Activated B cell treated with CpG ODN at 0.5 μM for 24 hours (primary cell): ENCODE results near the gene TUSC2. TPM values are rescaled to one million over a fixed set of nuclear protein-coding genes. Genes with fewer than 3 reads are reported as not detected.

ENCODE experiments used
- ATAC-seq: fragments of 200-7000 bp; cut with Tn5 transposase; one replicate; pipeline ENCODE4 v1.10.0; 2021; ENCODE audit warnings: low read depth, mild to moderate bottlenecking, moderate library complexity
- CTCF ChIA-PET: fragments of 350-600 bp; sonication (Branson Sonifier 250); formaldehyde crosslinking; loops from one replicate; lab custom pipeline; 2021; ENCODE audit warnings: antibody characterized with exemption; lab: Charles Lee
- POLR2A ChIA-PET: fragments of 350-600 bp; sonication (Branson Sonifier 250); formaldehyde crosslinking; loops from one replicate; lab custom pipeline; 2021; ENCODE audit warnings: antibody characterized with exemption; lab: Charles Lee
- DNase-seq: peaks from one replicate; pipeline ENCODE4 v3.0.0; 2022
- H3K27ac Mint-ChIP-seq: one replicate; pipeline ENCODE4 v1.8.0; 2020; ENCODE audit warnings: mixed read lengths
- H3K27me3 Mint-ChIP-seq: one replicate; pipeline ENCODE4 v1.8.0; 2021; ENCODE audit warnings: mixed read lengths
- H3K36me3 Mint-ChIP-seq: one replicate; pipeline ENCODE4 v1.8.0; 2021; ENCODE audit warnings: low read depth, mixed read lengths
- H3K4me1 Mint-ChIP-seq: one replicate; pipeline ENCODE4 v1.8.0; 2021; ENCODE audit warnings: mixed read lengths
- H3K4me3 Mint-ChIP-seq: one replicate; pipeline ENCODE4 v1.8.0; 2020; ENCODE audit warnings: mild to moderate bottlenecking, mixed read lengths
- H3K9me3 Mint-ChIP-seq: one replicate; pipeline ENCODE4 v1.8.0; 2020; ENCODE audit warnings: mixed read lengths
- intact Hi-C: fragments of 100-400 bp; cut with micrococcal nuclease; formaldehyde crosslinking; loops from one replicate; pipeline ENCODE4 v1.15.1; 2024
- total RNA-seq: library from RNA; stranded (reverse); gene quantifications from 2 replicates; pipeline ENCODE4 v1.2.3, GENCODE V29; 2022
- TF ChIP-seq, protein P1 (sequence below): fragments of 200-600 bp; IDR thresholded peaks from one replicate; pipeline ENCODE4 v1.8.0; 2022; ENCODE audit warnings: antibody characterized with exemption, mild to moderate bottlenecking

The TUSC2 gene
- total RNA-seq, 1 donor from 2014 or later, result 33.4 TPM

DNA sequence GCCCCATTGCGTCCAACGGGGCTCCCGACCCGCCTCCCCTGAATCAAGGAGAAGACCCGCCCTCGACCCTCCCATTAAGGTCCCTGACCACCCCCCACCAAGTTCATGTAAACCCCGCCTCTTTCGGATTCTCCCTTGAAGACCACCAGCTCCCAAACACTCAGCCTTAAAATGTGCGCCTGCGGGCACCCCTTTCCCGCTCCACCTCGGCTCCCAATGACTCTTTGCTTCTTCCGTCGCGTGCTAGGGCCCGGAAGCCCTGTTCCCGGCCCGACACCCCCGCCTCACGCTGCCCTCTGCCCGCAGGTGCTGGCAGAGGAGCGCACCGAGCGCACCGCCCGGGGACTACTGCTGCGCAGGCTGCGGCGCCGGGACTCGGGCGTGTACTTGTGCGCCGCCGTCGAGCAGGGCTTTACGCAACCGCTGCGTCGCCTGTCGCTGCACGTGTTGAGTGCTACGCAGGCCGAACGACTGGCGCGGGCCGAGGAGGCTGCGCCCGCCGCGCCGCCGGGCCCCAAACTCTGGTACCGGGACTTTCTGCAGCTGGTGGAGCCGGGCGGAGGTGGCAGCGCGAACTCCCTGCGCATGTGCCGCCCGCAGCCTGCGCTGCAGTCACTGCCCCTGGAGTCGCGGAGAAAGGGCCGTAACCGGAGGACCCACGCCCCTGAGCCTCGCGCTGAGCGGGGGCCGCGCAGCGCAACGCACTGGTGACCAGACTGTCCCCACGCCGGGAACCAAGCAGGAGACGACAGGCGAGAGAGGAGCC is 51.8 kb downstream of the TUSC2 start:
- ChIA-PET POLR2A (interaction anchor here (0.6 kb wide), 1 partner anchor 145 kb away, joined by 5 read pairs; no protein-coding TSS in a partner anchor), CTCF (interaction anchor here (2.0 kb wide), 1 partner anchor 48 kb away, joined by 5 read pairs; no protein-coding TSS in a partner anchor)
- H3K9me3 Mint-ChIP-seq, result no peaks in the 10 kb centered on the region
- peaks cover 25% of the 10 kb centered on the region for H3K4me1 Mint-ChIP-seq
- H3K27ac Mint-ChIP-seq, result no peak overlapping the region
- no peaks in the 10 kb centered on the region for H3K36me3 Mint-ChIP-seq
- no peak overlapping the region for H3K4me3 Mint-ChIP-seq
- DNase-seq (no peak), ATAC-seq (no peak)
- H3K27me3 Mint-ChIP-seq, result peaks cover 30% of the 10 kb centered on the region
- TF ChIP-seq, protein P1, sequence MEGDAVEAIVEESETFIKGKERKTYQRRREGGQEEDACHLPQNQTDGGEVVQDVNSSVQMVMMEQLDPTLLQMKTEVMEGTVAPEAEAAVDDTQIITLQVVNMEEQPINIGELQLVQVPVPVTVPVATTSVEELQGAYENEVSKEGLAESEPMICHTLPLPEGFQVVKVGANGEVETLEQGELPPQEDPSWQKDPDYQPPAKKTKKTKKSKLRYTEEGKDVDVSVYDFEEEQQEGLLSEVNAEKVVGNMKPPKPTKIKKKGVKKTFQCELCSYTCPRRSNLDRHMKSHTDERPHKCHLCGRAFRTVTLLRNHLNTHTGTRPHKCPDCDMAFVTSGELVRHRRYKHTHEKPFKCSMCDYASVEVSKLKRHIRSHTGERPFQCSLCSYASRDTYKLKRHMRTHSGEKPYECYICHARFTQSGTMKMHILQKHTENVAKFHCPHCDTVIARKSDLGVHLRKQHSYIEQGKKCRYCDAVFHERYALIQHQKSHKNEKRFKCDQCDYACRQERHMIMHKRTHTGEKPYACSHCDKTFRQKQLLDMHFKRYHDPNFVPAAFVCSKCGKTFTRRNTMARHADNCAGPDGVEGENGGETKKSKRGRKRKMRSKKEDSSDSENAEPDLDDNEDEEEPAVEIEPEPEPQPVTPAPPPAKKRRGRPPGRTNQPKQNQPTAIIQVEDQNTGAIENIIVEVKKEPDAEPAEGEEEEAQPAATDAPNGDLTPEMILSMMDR, result no peak
- intact Hi-C loops, result no loop called here

DNA sequence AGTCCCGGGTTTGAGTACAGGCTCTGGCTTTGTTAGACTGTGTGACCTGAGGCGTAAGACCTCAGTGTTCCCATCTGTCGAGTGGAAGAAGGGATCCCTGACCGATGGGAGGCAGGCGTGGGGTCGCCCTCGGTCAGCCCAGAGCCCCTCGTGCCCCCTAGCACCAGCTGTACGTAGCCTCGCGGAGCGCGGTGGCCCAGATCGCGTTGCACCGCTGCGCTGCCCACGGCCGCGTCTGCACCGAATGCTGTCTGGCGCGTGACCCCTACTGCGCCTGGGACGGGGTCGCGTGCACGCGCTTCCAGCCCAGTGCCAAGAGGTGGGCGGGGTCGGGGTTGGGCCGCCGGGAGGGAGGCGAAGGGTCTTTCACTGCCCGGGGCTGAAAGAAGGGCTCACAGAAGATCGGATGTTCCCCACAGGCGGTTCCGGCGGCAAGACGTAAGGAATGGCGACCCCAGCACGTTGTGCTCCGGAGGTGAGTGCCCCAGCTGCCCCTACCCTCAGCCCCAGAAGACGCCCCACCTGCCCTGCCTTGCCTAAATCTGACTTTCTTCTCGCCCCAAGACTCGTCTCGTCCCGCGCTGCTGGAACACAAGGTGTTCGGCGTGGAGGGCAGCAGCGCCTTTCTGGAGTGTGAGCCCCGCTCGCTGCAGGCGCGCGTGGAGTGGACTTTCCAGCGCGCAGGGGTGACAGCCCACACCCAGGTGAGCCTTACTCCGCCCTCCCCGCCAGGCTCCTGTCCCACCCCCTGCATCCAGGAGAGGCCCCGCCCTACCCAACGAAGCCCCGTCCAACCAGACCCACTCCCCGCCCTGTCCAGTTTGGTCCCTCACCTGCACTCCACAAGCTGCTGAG is 52.7 kb downstream of the TUSC2 start:
- peaks cover 25% of the 10 kb centered on the region for H3K4me1 Mint-ChIP-seq
- no peak overlapping the region for H3K4me3 Mint-ChIP-seq
- ATAC-seq (no peak), DNase-seq (no peak)
- H3K27me3 Mint-ChIP-seq, result peaks cover 30% of the 10 kb centered on the region
- no peaks in the 10 kb centered on the region for H3K9me3 Mint-ChIP-seq
- TF ChIP-seq, protein P1, result no peak
- H3K27ac Mint-ChIP-seq, result no peak overlapping the region
- CTCF ChIA-PET, result no interaction called here
- POLR2A ChIA-PET, result interaction anchor here (0.7 to 1.0 kb wide), 3 partner anchors 32 to 86 kb away, joined by 4 to 6 read pairs (median 5); no protein-coding TSS in a partner anchor
- H3K36me3 Mint-ChIP-seq, result no peaks in the 10 kb centered on the region
- intact Hi-C loops, result no loop called here

Other genes starting within 250 kb of the TUSC2 start
- 261 and 316 TPM in 2 replicates for gene RBM5, start 239.3 kb downstream of the TUSC2 start, total RNA-seq
- gene SEMA3F, start 172.9 kb downstream of the TUSC2 start, total RNA-seq, result 0.34 TPM in 1 of 2 replicates, not detected in the other
- gene GNAT1, start 136.6 kb downstream of the TUSC2 start, total RNA-seq, result not detected in 2 replicates
- not detected in 2 replicates for gene SLC38A3, start 123.0 kb downstream of the TUSC2 start, total RNA-seq
- gene GNAI2, start 92.0 kb downstream of the TUSC2 start, total RNA-seq, result 281 and 295 TPM in 2 replicates
- 0.15 TPM in 1 of 2 replicates, not detected in the other for gene SEMA3B, start 59.1 kb downstream of the TUSC2 start, total RNA-seq
- not detected in 2 replicates for gene LSMEM2, start 49.1 kb downstream of the TUSC2 start, total RNA-seq
- gene IFRD2, start 35.8 kb downstream of the TUSC2 start, total RNA-seq, result 92.2 and 105 TPM in 2 replicates
- 2.0 and 2.5 TPM in 2 replicates for gene HYAL3, start 28.8 kb downstream of the TUSC2 start, total RNA-seq
- 23.9 and 24.8 TPM in 2 replicates for gene NAA80, start 28.8 kb downstream of the TUSC2 start, total RNA-seq
- 0.47 and 0.73 TPM in 2 replicates for gene HYAL1, start 24.6 kb downstream of the TUSC2 start, total RNA-seq
- 4.2 and 4.4 TPM in 2 replicates for gene HYAL2, start 5.5 kb downstream of the TUSC2 start, total RNA-seq
- gene RASSF1, start 12.6 kb upstream of the TUSC2 start, total RNA-seq, result 34.0 and 38.0 TPM in 2 replicates
- 0.61 and 0.64 TPM in 2 replicates for gene ZMYND10, start 17.5 kb upstream of the TUSC2 start, total RNA-seq
- 23.6 and 26.4 TPM in 2 replicates for gene NPRL2, start 22.6 kb upstream of the TUSC2 start, total RNA-seq
- gene CYB561D2, start 22.6 kb upstream of the TUSC2 start, total RNA-seq, result 22.9 and 26.0 TPM in 2 replicates
- gene TMEM115, start 31.3 kb upstream of the TUSC2 start, total RNA-seq, result 18.7 and 19.6 TPM in 2 replicates
- gene CACNA2D2, start 175.4 kb upstream of the TUSC2 start, total RNA-seq, result 0.34 and 0.53 TPM in 2 replicates
- 4.5 and 5.9 TPM in 2 replicates for gene C3orf18, start 239.5 kb upstream of the TUSC2 start, total RNA-seq
- 23.5 and 26.9 TPM in 2 replicates for gene HEMK1, start 241.3 kb upstream of the TUSC2 start, total RNA-seq